HG03342 (cell line): Measurements from ENCODE around the gene VASH1.

Source experiments
- ATAC-seq: cut with Tn5 transposase; IDR thresholded peaks from one replicate; pipeline ENCODE4 v1.9.1; 2021; ENCODE audit warnings: mild to moderate bottlenecking, moderate library complexity; ENCODE audit not compliant: unreplicated experiment

Gene VASH1

GRCh38 chr14:76782115-76782884 lies 21.0 kb downstream of the VASH1 start:
- no peak for ATAC-seq

DNA sequence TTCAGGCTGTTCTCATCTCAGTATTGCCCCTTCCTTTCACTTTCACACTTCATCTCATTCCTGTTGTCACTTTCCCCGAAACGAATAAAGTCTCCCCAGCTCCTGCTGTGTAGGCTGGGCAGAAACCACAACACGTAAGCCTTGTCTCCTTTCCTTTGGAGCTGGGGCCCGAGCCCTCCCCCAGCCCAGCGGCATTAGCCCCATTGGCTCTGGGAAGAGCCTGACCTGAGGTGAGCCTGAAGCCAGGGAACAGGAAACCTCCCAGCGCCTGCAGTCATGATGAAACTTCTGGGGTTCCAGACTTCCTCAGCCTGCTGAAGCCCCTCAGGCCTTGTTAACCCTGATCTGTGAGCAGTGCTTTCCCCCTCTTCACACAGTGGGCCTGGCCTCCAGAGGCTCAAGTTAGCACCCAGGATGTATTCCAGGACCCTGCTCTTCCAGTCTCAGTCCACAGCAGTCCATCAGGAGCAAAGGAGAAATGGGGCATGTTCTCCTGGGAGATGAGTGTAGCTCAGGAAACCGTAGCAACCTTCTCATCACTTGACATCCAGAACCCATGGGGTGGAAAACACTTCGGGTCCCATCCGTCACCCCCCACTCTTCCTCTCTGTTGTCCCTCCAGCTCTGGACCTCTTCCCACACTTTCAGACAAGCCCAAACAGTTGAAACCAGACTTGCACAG lies 21.8 kb downstream of the VASH1 start:
- ATAC-seq: no peak

DNA sequence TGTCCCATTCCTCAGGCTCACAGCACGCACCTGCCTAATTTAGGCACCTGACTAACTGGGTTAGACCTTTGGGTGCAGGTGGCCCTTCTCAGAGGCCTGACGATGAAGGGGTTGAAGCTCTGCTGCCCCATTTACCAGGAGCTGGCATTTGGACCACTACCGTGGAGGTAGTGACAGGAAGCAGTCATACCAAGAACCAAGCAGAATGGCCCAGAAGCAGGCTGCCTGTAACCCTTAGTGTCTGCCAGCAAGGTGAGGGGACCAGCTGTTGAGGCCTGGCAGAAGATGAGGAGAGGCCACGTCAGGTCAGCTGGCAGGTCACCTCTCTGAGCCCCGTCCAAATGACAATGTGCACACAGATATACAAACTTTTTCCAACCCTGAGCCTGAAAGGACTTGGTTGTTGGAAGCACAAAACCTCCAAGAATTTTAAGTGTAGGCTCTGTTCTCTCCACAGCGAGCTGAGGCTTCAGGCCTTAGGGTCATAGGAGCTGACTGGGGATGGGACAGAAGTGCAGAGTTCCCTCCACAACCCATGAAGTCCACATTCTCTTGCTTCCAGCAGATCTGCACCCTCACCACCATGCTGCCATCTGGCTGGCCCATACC lies 23.1 kb downstream of the VASH1 start:
- no peak for ATAC-seq

DNA sequence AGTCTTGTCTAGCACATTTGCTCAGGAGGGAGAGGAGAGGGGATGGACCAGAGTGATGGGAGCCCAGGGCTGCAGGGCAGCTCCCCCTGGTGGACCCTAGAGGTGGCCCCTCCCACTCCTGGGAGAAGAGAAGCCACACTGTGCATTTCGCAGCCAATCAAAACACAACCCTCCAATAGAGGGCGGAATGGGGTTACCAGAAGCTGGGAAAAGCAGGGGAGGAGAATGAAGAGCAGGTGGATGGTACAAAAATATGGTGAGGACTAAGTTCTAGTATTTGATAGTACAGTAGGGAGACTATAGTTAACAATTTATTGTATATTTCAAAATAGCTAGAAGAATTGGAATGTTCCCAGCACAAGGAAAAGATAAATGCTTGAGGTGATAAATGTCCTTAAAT lies 23.6 kb downstream of the VASH1 start:
- no peak for ATAC-seq

DNA sequence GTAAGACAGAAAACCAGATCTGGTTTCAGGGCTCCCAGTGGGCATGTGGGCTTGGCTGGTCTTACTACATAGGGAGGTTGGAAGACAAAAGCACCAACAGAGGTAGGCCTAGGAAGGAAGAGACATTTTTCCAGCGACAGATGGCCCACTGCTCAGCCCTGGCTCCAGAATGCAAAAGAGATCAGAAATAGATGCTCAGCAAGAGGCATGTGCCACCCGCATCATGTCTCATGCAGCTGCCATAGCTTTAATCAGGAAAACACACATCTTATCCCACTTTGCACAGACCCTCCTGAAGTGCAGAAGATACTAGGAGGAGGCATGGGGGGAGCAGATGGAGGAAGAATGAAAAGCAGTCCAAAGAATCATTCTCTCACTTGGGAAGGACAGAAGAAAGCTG lies 25.3 kb downstream of the VASH1 start:
- no peak for ATAC-seq

DNA sequence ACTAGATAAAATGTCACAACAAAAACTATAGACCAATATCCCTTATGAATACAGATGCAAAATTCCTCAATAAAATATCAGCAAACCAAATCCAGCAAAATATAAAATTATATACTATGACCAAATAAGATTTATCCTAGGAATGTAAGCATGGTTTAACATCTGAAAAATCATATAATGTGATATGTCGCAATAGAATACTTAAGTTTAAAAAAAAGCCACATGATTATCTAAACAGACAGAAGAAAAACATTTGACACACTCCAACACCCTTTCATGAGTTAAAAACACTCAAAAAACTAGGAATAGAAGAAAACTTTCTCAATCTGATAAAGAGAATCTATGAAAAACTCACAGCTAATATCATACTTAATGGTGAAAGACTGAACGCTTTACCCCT lies 31.2 kb downstream of the VASH1 start:
- ATAC-seq: no peak

DNA sequence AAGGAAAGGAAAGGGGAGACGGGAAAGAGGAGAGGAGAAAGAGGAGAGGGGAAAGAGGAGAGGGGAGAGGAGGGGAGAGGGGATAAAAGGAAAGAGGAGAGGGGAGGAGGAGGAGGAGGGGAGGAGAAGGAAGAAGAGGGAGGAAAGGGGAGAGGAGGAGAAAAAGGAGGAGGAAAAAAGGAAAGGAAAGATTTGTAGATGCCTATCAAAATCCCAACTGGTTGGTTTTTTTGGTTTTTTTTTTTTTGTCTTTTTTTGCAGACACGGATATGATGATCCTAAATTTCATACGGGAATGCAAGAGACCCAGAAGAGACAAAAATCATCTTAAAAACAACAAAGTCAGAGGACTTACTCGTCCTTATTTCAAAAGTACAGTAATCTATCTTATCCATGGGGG lies 32.1 kb downstream of the VASH1 start:
- no peak for ATAC-seq

GRCh38 chr14:76793956-76794355 lies 32.7 kb downstream of the VASH1 start:
- ATAC-seq: no peak

GRCh38 chr14:76806446-76806845 lies 45.2 kb downstream of the VASH1 start:
- ATAC-seq: no peak

- ATAC-seq: no peak
Observed at GRCh38 chr14:76808011-76808410, 46.7 kb downstream of the VASH1 start.

- ATAC-seq: no peak
Observed at GRCh38 chr14:76808990-76809389, 47.7 kb downstream of the VASH1 start.

DNA sequence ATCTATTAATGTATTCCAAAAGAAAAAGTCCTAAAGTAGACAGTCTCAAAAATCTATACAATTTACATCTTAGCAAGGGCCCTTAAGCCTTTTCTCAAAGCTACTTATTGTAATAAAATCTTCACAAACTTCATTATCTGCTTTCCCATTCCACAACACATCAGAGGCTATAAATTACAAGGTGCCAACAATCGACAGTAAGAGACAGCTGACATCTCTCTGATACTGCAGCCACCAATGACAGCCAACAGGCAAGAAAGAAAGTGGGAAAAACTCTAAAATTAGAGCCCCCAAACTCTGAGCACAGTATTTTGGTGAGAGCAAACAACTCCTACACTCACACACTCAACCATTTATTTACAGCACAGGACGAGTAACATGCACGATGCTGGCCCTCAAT lies 49.3 kb downstream of the VASH1 start:
- ATAC-seq: no peak

- no peak for ATAC-seq
Observed at GRCh38 chr14:76810953-76811400, 49.7 kb downstream of the VASH1 start.

- ATAC-seq: no peak
Observed at GRCh38 chr14:76811561-76811960, 50.3 kb downstream of the VASH1 start.

DNA sequence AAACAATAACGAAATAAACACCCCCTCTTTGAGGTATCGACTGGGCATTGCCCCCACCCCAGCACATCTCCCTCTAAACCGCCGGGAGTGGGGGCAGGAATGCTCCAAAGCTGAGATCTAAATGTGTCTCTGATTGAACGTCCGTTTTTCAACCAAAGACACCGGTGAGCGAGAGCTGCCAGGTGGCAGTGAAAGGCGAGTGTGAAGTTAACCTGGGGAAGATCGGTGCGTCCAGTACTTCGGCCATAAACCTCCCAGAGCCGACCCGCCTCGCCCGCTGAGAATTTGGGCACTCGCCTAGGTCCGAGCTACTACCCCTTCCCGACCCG lies 50.8 kb downstream of the VASH1 start:
- ATAC-seq: no peak

DNA sequence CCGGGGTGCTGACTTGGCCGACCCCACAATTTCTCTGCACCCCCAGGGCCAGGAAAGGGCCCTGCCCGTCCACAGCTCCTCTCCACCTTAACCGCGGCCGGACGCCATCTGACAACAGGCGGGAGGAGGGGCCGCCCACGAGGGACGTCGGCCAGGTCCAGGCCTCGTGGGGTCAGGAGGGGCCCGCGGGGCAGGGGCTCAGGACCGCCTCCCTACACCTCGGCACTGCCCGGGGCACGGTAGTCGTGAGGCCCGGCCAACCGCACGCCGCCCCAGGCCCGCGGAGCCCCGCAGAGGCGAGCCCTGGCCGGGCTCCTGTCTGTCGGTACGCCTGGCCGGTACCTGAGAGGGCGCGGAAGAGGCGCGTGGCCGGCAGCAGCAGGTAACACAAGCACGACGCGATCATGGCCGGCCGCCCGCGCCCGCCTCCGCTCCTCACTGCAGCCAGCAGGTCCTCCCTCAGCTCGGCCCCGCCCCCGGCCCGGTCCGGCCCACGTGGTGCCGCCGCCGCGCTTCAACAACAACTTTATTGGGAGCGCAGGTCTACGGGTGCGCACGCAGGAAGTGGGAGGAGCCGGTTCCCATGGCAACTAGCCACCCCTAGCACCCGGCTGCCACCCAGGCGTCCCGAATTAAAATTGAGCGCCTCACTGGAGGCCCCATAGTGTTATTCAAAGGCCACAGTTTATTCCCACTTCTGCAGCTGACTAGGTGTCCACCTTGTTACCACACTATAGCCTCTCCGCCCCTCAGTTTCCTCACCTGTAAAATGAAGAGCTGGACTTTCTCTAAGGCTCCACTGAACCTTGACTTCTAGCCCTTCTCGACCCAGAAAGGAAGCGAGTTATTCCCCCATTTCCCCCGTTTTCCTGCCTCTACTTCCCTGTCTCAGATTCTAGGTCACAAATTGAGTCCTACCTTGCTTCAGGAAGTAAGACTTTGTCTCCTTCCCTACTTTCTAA lies 51.4 kb downstream of the VASH1 start, which contains the start of gene ANGEL1:
Gene ANGEL1 (minus strand): TSS at position 461 of the 962 bp plus-strand sequence. CDS start 55 bp downstream, at position 406.
- ATAC-seq: peak; percentile 80

DNA sequence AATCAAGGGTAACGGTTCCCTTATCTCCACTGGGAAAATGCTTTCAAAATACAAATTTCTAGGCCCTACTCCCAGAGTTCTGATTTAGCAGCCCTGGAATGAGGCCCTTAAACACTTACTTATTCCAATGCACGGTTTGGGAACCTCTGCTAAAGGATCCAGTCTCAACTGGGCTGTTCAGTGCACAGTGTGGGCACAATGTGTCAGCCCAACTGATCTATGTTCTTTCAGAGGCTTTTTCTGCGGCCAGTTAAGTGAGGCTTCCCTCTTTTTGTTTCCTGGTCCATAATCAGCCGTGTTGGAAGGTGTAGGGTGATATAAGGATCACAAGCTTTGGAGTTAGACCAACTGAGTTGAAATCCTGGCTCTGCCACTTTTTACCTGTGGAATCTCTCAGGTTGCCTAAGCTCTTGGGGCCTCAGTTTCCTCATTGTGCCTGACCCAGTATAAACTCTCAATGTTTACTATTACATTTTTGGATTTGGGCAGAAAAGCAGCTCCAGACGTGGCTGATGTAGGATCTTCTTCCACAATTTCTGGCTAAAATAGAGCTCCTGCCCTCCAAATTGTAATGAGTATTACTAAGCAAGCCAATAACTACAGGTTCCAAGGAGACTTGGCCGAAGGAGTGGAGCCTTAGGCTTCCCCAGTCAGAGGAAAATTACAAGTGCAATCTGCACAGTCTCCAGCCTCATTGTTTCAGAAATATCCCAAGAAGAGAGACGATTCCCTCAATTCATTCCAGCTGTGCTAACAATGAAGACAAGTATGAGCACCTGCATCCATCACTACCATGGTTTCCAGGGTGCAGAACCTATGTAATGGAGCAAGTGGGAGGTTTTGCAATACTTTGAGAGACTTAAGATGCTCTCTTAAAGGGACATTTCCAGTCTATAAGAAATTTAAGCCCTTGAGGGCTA lies 53.7 kb downstream of the VASH1 start:
- ATAC-seq: no peak

- ATAC-seq: no peak
Observed at GRCh38 chr14:76820700-76821099, 59.4 kb downstream of the VASH1 start.

DNA sequence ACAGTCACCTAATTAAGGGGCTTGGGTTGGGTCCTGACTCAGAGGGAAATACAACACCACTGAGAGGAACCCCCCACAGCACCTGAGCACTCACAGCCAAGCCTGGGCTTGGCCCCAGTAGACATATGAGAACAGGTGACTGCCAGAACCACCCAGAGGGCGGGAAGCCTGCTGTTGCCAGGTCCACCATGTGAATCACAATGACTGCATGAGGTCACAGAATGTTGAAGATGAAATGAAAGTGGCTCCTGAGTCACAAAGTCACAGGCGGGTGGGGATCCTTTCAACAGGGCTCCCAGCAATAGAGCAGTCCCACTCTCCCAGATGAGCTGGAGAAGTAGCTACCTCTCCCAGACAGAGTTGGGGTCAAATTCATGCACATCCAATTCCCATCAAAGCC lies 64.9 kb downstream of the VASH1 start, which contains the start of gene LRRC74A:
Gene LRRC74A (plus strand): TSS at position 287 of the 400 bp plus-strand sequence. CDS start 290 bp downstream, outside the sequence.
- no peak for ATAC-seq
